Fibroblast of gingiva (primary cell): ENCODE data around the gene KRT77.

Source experiments
- DNase-seq: peaks from one replicate; pipeline ENCODE4 v3.0.0-alpha.2; 2011; ENCODE audit warnings: low read depth

Gene KRT77

DNA sequence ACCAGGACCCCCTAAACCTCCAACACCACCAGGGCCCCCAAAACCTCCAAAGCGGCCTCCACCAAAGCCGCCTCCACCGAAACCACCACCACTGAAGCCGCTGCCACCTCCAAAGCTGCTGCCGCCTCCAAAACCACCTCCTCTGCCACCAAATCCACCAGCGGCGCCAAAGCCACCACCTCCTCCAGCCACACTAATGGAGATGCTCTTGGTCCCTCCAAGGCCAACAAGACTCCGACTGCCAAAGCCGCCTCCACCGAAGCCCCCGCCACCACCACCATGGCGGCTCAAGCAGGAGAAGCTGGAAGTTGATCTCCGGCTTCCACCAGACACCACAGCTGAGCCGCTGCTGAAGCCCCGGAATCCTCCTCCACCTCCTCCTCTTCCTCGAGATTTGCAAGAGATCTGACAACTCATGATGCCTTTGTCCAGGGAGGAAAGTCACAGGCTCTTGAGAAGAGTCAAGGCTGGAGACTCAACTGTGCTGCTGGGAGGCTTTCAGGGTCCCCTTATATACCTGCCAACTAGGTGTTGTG is 51.5 kb downstream of the KRT77 start, which contains the start of gene KRT2:
TSS of gene KRT2 (minus strand) at position 486 of the 536 bp plus-strand sequence. CDS start at position 417, 69 bp downstream.
- no peak for DNase-seq

GRCh38 chr12:52650520-52651081 is 52.7 kb downstream of the KRT77 start:
- DNase-seq, result no peak

GRCh38 chr12:52649066-52649465 is 54.3 kb downstream of the KRT77 start:
- DNase-seq, result no peak

GRCh38 chr12:52648012-52648550 is 55.2 kb downstream of the KRT77 start:
- DNase-seq, result no peak

DNA sequence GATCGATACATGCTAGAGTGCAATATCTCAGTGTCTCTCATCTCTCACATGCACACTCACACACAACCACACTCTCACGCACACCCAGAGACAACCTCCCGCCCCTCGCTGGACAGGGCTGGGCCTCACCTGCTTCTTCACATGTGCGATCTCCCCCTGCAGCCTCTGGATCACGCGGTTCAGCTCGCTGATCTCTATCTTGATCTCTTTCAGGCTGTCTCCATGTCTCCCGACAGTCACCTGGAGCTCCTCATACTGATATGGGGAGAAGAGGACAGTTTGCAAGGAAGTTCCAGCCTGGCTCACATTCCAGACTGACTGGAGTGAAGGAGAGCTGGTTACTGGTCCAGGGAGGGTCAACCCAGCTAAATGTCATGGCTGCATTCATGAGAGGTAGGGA is 55.7 kb downstream of the KRT77 start:
- no peak for DNase-seq

DNA sequence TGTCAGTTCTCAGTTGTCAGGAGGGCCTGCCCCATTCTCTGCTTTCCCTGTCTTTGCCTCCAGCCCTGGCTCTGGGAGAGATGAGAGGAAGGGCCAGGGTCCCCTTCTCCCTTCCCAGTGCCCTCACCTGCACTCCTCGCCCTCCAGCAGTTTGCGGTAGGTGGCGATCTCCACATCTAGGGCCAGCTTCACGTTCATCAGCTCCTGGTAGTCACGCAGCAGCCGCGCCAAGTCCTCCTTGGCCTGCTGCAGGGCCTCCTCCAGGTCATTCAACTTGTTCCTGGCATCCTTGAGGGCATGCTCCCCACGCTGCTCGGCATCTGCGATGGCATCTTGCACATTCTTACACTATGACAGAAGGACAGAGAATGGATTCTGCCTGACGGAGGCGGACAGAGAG is 56.7 kb downstream of the KRT77 start:
- DNase-seq, result no peak

GRCh38 chr12:52645982-52646381 is 57.3 kb downstream of the KRT77 start:
- no peak for DNase-seq

DNA sequence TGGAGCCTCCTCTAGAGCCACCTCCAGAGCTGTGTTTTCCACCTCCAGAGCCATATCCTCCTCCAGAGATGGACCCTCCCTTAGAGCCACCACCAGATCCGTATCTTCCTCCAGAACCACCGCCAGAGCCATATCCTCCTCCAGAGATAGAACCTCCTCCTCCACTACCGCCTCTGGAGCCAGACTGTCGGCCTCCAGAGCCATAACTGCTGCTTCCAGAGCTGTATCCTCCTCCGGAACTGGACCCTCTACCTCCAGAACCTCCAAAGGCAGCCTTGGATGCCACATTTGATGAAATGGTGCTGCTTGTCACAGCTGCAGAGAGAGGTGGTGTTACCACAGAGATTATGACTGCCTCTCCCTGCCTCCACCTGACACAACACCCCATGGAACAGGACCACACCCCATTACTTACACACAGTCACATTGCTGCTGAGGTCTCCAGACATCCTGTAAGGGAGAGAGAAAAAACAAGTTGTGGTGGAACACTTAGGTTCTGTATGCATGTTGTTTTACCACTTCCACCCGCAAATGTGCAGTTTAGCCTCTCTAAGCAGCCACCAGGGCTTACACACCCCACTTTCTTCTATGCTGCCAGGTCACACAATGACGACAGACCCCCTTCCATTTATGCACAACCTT is 58.1 kb downstream of the KRT77 start:
- DNase-seq, result no peak

DNA sequence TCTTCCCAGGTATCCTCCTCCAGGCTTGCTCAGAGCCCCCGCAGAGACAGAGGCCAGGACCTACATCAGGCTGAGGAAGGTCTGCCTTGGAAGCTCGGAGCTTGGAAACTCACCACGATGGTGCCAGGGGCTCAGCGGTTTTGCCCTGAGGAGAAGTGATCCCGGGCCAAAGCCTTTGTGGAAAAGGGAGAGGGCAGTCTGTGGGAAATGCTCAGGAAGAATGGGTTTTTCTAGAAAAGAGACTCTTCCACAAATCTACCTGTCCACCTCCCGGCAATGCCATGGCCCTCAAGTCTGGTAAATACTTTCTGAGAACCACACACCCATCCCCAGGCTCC is 59.3 kb downstream of the KRT77 start:
- no peak for DNase-seq

- no peak for DNase-seq
These were observed 59.9 kb downstream of the KRT77 start for GRCh38 chr12:52643233-52644077.

DNA sequence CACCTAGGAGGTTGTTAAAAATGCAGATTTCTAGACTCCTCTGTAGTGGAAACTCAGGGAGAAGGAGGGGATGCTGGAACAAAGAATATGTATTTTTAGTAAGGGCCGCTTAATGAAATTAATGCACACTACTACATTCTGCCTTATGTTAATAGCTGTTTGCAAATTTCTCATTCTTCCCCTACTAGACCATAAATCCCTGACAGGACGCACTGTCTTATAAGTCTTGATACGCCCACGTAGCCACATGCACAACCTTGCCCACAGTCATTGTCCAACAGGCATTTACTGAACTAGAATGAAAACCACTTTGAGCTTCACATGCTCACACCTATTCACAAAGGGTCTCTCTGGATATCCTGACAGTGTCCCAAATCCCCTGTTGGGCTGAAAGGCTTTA is 61.9 kb downstream of the KRT77 start:
- DNase-seq, result no peak
